H1 (cell line): ENCODE data around the gene SLC12A5. TPM values are rescaled to one million over a fixed set of nuclear protein-coding genes. Genes with fewer than 3 reads are reported as not detected.
A peak's percentile ranks its signal among the peaks of the same experiment; 100 is the strongest.

Experiments
- ATF3 ChIP-seq: IDR thresholded peaks from 2 replicates; pipeline ENCODE4 v1.6.1; 2011; ENCODE audit warnings: low read depth, mild to moderate bottlenecking, low read length; ENCODE audit not compliant: insufficient read depth
- CBX5 ChIP-seq: fragments of 300-800, 300-1000 bp; sonication (generic); IDR thresholded peaks from 2 replicates; pipeline ENCODE4 v1.7.1; 2016; ENCODE audit warnings: antibody characterized with exemption, low read length, low read depth
- GABPA ChIP-seq: IDR thresholded peaks from 2 replicates; pipeline ENCODE4 v1.6.1; 2011; ENCODE audit warnings: mild to moderate bottlenecking, low read length, moderate library complexity, borderline replicate concordance; ENCODE audit not compliant: insufficient read depth
- NANOG ChIP-seq: IDR thresholded peaks from 2 replicates; pipeline ENCODE4 v1.6.1; 2011; ENCODE audit warnings: low read length, low read depth, mild to moderate bottlenecking, inconsistent platforms; ENCODE audit not compliant: insufficient read depth, poor library complexity, severe bottlenecking
- PHF8 ChIP-seq: fragments of 200-600 bp; sonication (generic); conservative IDR thresholded peaks from 2 replicates; pipeline ENCODE4 v1.7.1; 2012; ENCODE audit warnings: low read depth, mild to moderate bottlenecking, inconsistent platforms, low read length, moderate library complexity
- SAP30 ChIP-seq: fragments of 300-600 bp; sonication (generic); IDR thresholded peaks from 2 replicates; pipeline ENCODE4 v1.7.1; 2012; ENCODE audit warnings: low read length, moderate library complexity, mild to moderate bottlenecking, inconsistent platforms; ENCODE audit not compliant: insufficient read depth, insufficient replicate concordance
- SIN3A ChIP-seq, 2 experiments: IDR thresholded peaks in 1 of 2; conservative IDR thresholded peaks in 1 of 2; 2 replicates each; pipeline ENCODE4 v1.6.1; 2011 to 2012; ENCODE audit warnings: low read length in 2 of 2, improper control_type of control experiment in 1 of 2, low read depth in 1 of 2, mild to moderate bottlenecking in 1 of 2
- TAF1 ChIP-seq: IDR thresholded peaks from 2 replicates; pipeline ENCODE4 v1.6.1; 2011; ENCODE audit warnings: mild to moderate bottlenecking, low read depth, low read length
- TBP ChIP-seq: IDR thresholded peaks from 2 replicates; pipeline ENCODE4 v1.6.1; 2011; ENCODE audit warnings: low read depth, low read length, improper control_type of control experiment
- USF2 ChIP-seq: IDR thresholded peaks from 2 replicates; pipeline ENCODE4 v1.6.1; 2011; ENCODE audit warnings: low read length, improper control_type of control experiment
- polyA plus RNA-seq, 7 experiments: library from polyadenylated mRNA; depleted of rRNA in 3 of 7; stranded (reverse) in 5 of 7; unstranded in 2 of 7; fragments of >200 nt in 5 of 7; fragments of 200-250 nt in 2 of 7; gene quantifications; 1 replicate in 5 of 7; 2 replicates in 1 of 7; 4 replicates in 1 of 7; pipeline versions ENCODE4 v1.2.1 to v1.2.3, GENCODE V29; 2011 to 2013; ENCODE audit warnings: missing spikeins in 2 of 7, mixed read lengths in 2 of 7
- total RNA-seq: library from RNA; stranded (reverse); fragmentation: NEBNext Ultra II Directional; extraction: Animal tissue kit (Norgen Biotek cat#: 25700); gene quantifications from 2 replicates; pipeline ENCODE4 v1.2.1, GENCODE V29; 2021

SLC12A5 gene
- total and polyA plus RNA-seq, 2 of the 8 experiments (the other 6 are each of a cell fraction or from before 2014, with no cell fraction given): 1.9 to 7.3 TPM

- TF ChIP-seq CBX5 (no peak), TAF1 (peak; percentile 98), PHF8 (peak; percentile 100), SAP30 (no peak), NANOG (no peak), GABPA (no peak), USF2 (no peak), SIN3A (conservative IDR thresholded peaks at IDR 0.05 in 1 of 2, IDR thresholded peaks at IDR 0.05 in 1 of 2; ENCODE audit: low read depth in 1 of 2, low read length in 2 of 2) (peak; percentile 38 to 89; a peak in 2 of 4 replicates), ATF3 (peak; percentile 94), TBP (peak; percentile 94)
Observed at GRCh38 chr20:46089417-46090388, 60.7 kb downstream of the SLC12A5 start, which contains the start of gene NCOA5 (continued).
